ENCODE data around the gene AGBL5. TPM values are rescaled to one million over a fixed set of nuclear protein-coding genes. Genes with fewer than 3 reads are reported as not detected.

The AGBL5 gene
- total and polyA plus RNA-seq, 9 of the 15 experiments (the other 6 are each of a cell fraction or from before 2014, with no cell fraction given) = 3.3 to 52.7 (median 26.2) TPM

- TF ChIP-seq, protein P1, sequence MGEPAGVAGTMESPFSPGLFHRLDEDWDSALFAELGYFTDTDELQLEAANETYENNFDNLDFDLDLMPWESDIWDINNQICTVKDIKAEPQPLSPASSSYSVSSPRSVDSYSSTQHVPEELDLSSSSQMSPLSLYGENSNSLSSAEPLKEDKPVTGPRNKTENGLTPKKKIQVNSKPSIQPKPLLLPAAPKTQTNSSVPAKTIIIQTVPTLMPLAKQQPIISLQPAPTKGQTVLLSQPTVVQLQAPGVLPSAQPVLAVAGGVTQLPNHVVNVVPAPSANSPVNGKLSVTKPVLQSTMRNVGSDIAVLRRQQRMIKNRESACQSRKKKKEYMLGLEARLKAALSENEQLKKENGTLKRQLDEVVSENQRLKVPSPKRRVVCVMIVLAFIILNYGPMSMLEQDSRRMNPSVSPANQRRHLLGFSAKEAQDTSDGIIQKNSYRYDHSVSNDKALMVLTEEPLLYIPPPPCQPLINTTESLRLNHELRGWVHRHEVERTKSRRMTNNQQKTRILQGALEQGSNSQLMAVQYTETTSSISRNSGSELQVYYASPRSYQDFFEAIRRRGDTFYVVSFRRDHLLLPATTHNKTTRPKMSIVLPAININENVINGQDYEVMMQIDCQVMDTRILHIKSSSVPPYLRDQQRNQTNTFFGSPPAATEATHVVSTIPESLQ (CRISPR knock-in tag; IDR thresholded peaks at IDR 0.05) = no peak
- no peak for TF ChIP-seq CTCFL (IDR thresholded peaks at IDR 0.05; ENCODE audit: borderline replicate concordance, insufficient read depth, low read depth, low read length, poor library complexity, severe bottlenecking)
- no peak for TF ChIP-seq ZFPM2 (CRISPR knock-in tag; IDR thresholded peaks at IDR 0.05)
- peak; percentile 37 for TF ChIP-seq RBBP5 (IDR thresholded peaks at IDR 0.05; ENCODE audit: borderline replicate concordance, insufficient read depth, low read length, poor library complexity, severe bottlenecking)
- no peak for TF ChIP-seq MCM3 (IDR thresholded peaks at IDR 0.05)
- TF ChIP-seq CBFA2T2 (conservative IDR thresholded peaks at IDR 0.05) = no peak
- TF ChIP-seq ZNF232 (CRISPR knock-in tag; IDR thresholded peaks at IDR 0.05) = no peak
- no peak for TF ChIP-seq ZNF444 (CRISPR knock-in tag; IDR thresholded peaks at IDR 0.05)
- TF ChIP-seq PBX2 (CRISPR knock-in tag; IDR thresholded peaks at IDR 0.05; ENCODE audit: low read depth) = no peak
- no peak for TF ChIP-seq PBX2 (tag; conservative IDR thresholded peaks at IDR 0.05; ENCODE audit: low read depth)
- no peak for TF ChIP-seq FOXM1 (IDR thresholded peaks at IDR 0.05; ENCODE audit: low read depth)
- TF ChIP-seq FOXM1 (CRISPR knock-in tag; IDR thresholded peaks at IDR 0.05; ENCODE audit: low read depth) = 0 out of 2 replicates have a peak, but pooled peaks have one; percentile 10
- no peak for TF ChIP-seq TBL1XR1 (IDR thresholded peaks at IDR 0.05; ENCODE audit: low read length in 2 of 2)
- TF ChIP-seq IFI16 (CRISPR knock-in tag; IDR thresholded peaks at IDR 0.05) = no peak
- no peak for TF ChIP-seq RBM14 (IDR thresholded peaks at IDR 0.05; ENCODE audit: borderline replicate concordance, insufficient read depth, low read depth, low read length)
- no peak for TF ChIP-seq POLR2B (IDR thresholded peaks at IDR 0.05; ENCODE audit: low read depth, partially characterized antibody)
Measured at GRCh38 chr2:27091746-27092695, 40.6 kb downstream of the AGBL5 start (continued).
